ENCODE results near the gene SLIT3.

The SLIT3 gene

DNA sequence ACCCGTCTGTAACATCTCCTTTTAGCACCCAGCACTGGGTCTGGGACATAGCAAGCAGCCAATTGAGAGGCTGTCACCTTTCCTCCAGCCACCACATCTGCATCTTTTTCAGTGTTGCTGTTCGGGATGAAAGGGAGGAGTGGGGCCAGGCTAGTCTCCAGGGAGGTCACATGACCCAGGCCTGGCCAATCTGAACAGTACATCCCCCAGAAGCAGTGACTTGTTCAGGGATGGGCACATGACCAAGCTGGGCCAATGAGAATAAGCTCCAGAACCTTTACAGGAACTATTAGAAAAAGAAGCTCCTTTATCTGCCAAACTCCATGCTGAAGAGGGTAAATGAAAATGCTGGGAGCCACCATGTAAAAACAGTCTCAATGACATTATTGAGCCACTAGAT, 359.0 kb downstream of the SLIT3 start:
- TF ChIP-seq, protein P1, sequence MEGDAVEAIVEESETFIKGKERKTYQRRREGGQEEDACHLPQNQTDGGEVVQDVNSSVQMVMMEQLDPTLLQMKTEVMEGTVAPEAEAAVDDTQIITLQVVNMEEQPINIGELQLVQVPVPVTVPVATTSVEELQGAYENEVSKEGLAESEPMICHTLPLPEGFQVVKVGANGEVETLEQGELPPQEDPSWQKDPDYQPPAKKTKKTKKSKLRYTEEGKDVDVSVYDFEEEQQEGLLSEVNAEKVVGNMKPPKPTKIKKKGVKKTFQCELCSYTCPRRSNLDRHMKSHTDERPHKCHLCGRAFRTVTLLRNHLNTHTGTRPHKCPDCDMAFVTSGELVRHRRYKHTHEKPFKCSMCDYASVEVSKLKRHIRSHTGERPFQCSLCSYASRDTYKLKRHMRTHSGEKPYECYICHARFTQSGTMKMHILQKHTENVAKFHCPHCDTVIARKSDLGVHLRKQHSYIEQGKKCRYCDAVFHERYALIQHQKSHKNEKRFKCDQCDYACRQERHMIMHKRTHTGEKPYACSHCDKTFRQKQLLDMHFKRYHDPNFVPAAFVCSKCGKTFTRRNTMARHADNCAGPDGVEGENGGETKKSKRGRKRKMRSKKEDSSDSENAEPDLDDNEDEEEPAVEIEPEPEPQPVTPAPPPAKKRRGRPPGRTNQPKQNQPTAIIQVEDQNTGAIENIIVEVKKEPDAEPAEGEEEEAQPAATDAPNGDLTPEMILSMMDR (conservative IDR thresholded peaks at IDR 0.05; ENCODE audit: control insufficient read depth, insufficient read depth, low read depth, low read length), result no peak
- peak; percentile 22 for DNase-seq (ENCODE audit: low read depth)
- no peak overlapping the region for H3K4me3 ChIP-seq (ENCODE audit: control insufficient read depth, low read depth, low read length)

DNA sequence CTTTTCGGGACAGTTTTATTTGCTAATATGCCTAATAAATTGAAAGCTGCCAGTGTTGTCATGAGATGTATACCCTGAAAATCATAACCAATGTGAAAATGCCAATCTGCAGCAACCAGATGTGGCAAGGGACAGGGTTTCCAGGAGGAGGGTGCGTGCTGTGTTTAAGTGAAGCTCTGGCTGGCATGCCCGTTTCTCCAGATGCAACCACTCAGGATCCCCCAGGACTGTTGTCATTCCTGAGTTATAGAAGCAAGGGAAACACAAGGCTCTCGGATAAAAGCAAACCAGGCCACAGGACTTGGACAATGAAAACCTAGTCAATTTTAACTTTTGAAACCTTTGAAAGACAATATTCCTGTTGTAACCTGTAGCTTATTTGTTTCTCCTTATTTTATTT, 360.2 kb downstream of the SLIT3 start:
- no peak for DNase-seq (ENCODE audit: low read depth)
- H3K4me3 ChIP-seq (ENCODE audit: control insufficient read depth, low read depth, low read length), result no peak overlapping the region
- TF ChIP-seq, protein P1 (conservative IDR thresholded peaks at IDR 0.05; ENCODE audit: control insufficient read depth, insufficient read depth, low read depth, low read length), result no peak

DNA sequence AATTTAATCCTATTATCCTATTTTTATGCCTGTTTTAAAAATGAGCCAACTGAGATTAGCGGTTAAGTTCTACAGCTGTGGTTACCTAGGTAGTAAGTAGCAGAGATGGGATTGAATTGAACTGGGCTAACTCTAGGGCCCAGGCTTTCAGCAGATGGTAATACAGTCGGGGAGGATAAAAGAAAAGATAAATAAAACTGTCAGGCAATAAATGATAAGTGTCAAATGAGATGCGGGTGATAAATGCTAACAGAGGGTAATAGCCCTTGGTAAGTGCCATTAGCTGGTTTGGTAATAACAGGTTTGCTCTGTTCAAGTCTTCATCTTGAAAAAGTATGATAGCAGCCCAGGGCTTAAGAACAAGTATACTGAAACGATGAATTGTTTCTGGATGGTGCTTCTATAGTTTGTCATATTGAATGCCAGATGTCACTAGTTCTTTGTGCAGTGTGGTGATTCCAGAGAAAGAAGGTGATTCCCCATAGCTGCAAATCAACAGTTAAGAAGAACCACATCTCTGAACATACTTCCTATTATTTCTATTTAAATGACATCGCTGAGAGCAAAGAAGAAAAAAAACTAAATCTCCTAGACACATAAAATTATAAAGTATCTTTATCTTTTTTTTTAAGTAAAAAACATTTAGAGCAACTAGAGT, 360.9 kb downstream of the SLIT3 start:
- DNase-seq (ENCODE audit: low read depth), result no peak
- TF ChIP-seq, protein P1 (conservative IDR thresholded peaks at IDR 0.05; ENCODE audit: control insufficient read depth, insufficient read depth, low read depth, low read length), result no peak
- no peak overlapping the region for H3K4me3 ChIP-seq (ENCODE audit: control insufficient read depth, low read depth, low read length)

DNA sequence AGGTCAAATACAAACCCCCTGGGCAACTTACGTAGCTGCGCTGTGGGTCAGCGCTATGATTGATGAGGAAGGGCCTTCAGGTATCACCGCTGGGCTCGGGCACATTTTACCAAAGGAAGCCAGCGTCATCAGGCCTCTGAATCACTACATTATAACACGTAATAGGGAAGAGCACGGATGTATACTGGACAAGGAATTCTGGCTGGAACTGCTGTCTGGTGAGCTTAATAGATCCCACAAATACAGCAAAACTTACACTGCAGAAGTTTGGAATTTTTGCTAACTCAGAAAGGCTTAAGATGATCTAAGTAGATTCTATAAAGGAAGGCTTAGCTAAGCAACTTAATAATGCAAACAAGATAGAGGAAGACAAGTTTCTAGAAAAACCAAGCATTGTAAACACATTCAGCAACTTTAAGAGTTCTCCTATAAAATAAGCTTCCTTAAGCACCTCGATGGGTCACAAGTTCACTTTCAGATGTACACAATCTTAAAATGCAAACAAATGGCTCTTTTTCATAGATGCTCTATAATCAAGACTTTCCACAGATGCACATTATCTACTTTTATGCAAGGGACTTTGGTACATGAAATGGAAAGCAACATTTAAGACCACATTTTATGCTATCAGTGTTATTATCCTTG, 361.7 kb downstream of the SLIT3 start:
- H3K4me3 ChIP-seq (ENCODE audit: control insufficient read depth, low read depth, low read length), result no peak overlapping the region
- DNase-seq (ENCODE audit: low read depth), result peak; percentile 20
- TF ChIP-seq, protein P1 (conservative IDR thresholded peaks at IDR 0.05; ENCODE audit: control insufficient read depth, insufficient read depth, low read depth, low read length), result no peak

DNA sequence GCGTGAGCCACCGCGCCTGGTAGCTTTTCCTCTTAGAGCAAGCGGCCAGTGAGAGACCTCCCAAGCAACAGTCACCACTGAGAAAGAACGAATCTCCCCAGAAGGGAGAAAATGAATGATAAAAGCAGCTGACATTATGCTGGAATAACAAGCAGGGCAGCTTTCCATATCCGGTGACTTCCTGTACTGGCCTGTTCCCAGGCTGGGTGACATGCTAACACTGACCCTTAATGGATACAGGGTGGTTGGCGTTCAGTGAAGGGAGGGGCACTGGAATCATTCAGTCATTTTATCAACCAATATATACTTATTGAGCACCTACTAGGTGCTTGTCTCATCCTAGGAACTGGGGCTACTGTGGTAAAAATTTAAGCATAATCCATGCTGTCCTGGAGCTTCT, 364.4 kb downstream of the SLIT3 start:
- DNase-seq (ENCODE audit: low read depth), result no peak
- TF ChIP-seq, protein P1 (conservative IDR thresholded peaks at IDR 0.05; ENCODE audit: control insufficient read depth, insufficient read depth, low read depth, low read length), result no peak
- no peak overlapping the region for H3K4me3 ChIP-seq (ENCODE audit: control insufficient read depth, low read depth, low read length)

DNA sequence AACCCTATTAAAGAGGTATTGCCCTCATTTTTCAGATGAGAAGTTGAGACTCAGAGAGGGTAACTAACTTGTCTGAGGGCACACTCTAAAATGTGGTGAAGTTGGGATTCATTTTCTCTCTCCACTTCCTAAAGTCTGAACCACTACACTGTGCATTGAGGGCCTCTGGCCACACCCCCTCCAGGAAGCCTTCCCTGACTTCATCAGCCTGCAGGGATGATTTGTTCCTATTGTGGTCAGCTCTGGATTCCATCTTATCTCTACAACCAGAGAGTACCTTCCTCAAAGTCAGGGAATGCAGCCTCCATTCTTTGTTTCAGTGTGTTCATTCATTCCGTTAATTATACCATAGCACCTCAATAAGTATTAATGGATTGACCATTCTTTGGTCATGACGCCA, 365.8 kb downstream of the SLIT3 start:
- H3K4me3 ChIP-seq (ENCODE audit: control insufficient read depth, low read depth, low read length), result no peak overlapping the region
- DNase-seq (ENCODE audit: low read depth), result no peak
- TF ChIP-seq, protein P1 (conservative IDR thresholded peaks at IDR 0.05; ENCODE audit: control insufficient read depth, insufficient read depth, low read depth, low read length), result no peak
